Measurements from ENCODE around the gene RBM17. TPM values are rescaled to one million over a fixed set of nuclear protein-coding genes. Genes with fewer than 3 reads are reported as not detected.

Gene RBM17
- 55.5 and 60.6 TPM in 2 replicates for total RNA-seq

DNA sequence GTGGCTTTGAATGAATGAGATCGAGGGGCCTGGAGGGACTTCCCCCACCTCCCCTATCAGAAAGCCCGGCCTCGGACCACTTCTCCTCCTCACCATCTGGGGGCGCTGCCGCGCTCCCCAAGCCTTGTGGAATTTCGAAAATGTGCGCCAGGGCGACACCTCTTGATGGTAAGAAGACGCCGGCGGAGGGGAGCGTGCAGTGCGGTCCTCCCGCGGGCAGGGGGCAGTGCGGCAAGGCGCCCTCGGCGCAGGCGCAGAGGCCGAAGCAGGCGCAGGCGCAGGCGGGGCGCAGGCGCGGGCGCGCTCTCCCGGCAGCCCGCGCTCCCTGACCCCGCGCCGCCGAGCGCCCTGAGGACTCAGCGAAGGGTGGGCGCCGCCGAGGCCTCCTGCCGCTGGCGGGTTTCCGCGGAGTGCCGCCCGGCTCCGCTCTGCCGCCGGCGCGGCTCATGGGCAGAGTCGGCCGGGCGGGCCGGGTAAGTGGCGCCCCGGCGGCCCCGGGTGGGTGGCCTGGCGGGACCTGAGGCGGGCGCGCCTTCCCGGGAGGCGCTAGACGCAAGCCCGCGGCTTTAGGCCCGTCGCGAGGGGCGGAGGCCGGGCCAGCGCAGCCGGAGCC lies at the start of gene RBM17:
Gene RBM17, plus strand, starts transcription at position 314 of the 613 bp plus-strand sequence. CDS start 8,032 bp downstream, outside the sequence.

GRCh38 chr10:6062101-6062771 lies 26.6 kb upstream of the RBM17 start, which contains the start of gene IL2RA:
Gene IL2RA (minus strand): TSS chr10:6062367. CDS start chr10:6062151, 216 bp downstream.

Other genes starting within 250 kb of the RBM17 start
- 5.8 and 8.1 TPM in 2 replicates for gene ANKRD16, start 199.1 kb upstream of the RBM17 start, total RNA-seq
- 104 TPM in 2 replicates for gene FBH1, start 198.8 kb upstream of the RBM17 start, total RNA-seq
- 10.7 and 12.3 TPM in 2 replicates for gene IL15RA, start 111.5 kb upstream of the RBM17 start, total RNA-seq
- not detected in 2 replicates for gene IL2RA, start 26.7 kb upstream of the RBM17 start, total RNA-seq
- gene PFKFB3, start 113.9 kb downstream of the RBM17 start, total RNA-seq, result 18.4 and 25.0 TPM in 2 replicates

Measured in epithelial cell of umbilical artery (primary cell).